GM10266 (cell line): ENCODE measurements around the gene COG4.
A peak's percentile ranks its signal among the peaks of the same experiment; 100 is the strongest.

Source experiments
- DNase-seq: peaks from one replicate; pipeline ENCODE4 v3.0.0; 2012; ENCODE audit errors: extremely low spot score
- CTCF ChIP-seq: IDR thresholded peaks from 2 replicates; pipeline ENCODE4 v1.5.1; 2012; ENCODE audit warnings: mild to moderate bottlenecking, low read depth; ENCODE audit not compliant: control insufficient read depth, insufficient read depth; ENCODE audit errors: missing control alignments

The COG4 gene

GRCh38 chr16:70512456-70512855 is 10.9 kb downstream of the COG4 start:
- no peak for DNase-seq
- no peak for TF ChIP-seq CTCF

- no peak for TF ChIP-seq CTCF
- no peak for DNase-seq
Observed at GRCh38 chr16:70511833-70512232, 11.5 kb downstream of the COG4 start.

GRCh38 chr16:70510216-70510615 is 13.1 kb downstream of the COG4 start:
- no peak for TF ChIP-seq CTCF

GRCh38 chr16:70508752-70509151 is 14.6 kb downstream of the COG4 start:
- peak; percentile 21 for TF ChIP-seq CTCF
- DNase-seq: no peak

More at GRCh38 chr16:70510216-70510615, 13.1 kb downstream of the COG4 start:
- no peak for DNase-seq

GRCh38 chr16:70496513-70496912 is 26.8 kb downstream of the COG4 start:
- no peak for TF ChIP-seq CTCF
- no peak for DNase-seq

GRCh38 chr16:70495425-70496182 is 27.8 kb downstream of the COG4 start:
- DNase-seq: no peak
- no peak for TF ChIP-seq CTCF

- no peak for DNase-seq
- TF ChIP-seq CTCF: no peak
Observed at GRCh38 chr16:70494777-70495176, 28.6 kb downstream of the COG4 start.
